GM12875 (cell line): Measurements from ENCODE around the gene INTU.
"Not testable (repeated sequence)": the region's sequence is repeated elsewhere in the genome, so short reads cannot be mapped to it uniquely, and the experiment has no call there.

Experiments used
- H3K4me3 ChIP-seq: one replicate; pipeline ENCODE4 v1.5.1; 2011; ENCODE audit warnings: low read depth, low read length, control low read depth
- CTCF ChIP-seq: IDR thresholded peaks from 2 replicates; pipeline ENCODE4 v1.5.1; 2011; ENCODE audit warnings: low read depth, mild to moderate bottlenecking, control low read depth, inconsistent platforms, low read length, moderate library complexity, borderline replicate concordance; ENCODE audit not compliant: insufficient read depth

The INTU gene

GRCh38 chr4:127632420-127633403 is at the start of gene INTU:
Gene INTU (plus strand): TSS chr4:127632957. CDS start chr4:127633035, 78 bp downstream.
- no peak for TF ChIP-seq CTCF
- peak within 1 kb of the TSS; percentile 35 for H3K4me3 ChIP-seq

DNA sequence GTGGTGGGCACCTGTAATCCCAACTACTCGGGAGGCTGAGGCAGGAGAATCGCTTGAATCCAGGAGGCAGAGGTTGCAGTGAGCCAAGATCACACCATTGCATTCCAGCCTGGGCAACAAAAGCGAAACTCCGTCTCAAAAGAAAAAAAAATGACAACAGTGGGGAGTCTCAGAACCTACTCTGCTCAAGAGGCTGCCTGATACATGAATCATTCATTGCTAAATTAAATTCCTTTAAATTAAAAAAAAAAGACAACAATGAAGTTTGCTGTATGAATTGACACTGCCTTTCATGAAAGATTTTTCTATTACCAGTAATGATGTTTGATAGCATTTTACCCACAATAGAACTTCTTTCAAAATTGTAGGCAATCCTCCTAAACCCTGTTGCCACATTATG is 46.3 kb upstream of the INTU start:
- H3K4me3 ChIP-seq: not testable (repeated sequence)

DNA sequence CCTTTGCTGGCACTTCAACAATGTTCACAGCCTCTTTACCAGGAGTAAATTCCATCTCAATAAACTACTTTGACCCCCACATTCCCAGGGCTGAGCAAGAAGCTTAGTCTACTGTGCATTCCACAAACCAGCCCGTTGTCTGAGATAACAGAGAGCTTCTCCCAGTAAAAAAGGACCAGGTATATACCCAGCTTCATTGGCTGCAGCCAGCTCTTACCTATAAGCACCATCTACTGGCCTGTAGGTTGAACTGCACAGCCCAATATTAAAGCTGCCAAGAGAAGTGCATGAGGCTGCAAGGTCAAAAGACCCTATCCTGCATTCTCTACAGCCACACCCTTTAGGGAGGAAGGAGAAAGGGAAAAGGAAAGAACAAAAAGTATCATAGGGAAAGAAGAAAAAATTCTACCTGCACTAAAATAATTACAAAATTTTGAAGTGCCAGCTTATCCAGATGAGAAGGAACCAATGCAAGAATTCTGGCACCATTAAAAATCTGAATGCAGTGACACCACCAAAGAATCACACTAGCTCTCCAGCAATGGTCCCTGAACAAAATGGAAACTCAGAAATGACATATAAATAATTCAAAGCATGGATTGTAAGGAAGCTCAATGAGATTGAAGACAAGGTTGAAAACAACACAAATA is 45.7 kb upstream of the INTU start:
- no peak overlapping the region for H3K4me3 ChIP-seq
- TF ChIP-seq CTCF: peak; percentile 67

GRCh38 chr4:127589153-127589552 is 43.6 kb upstream of the INTU start:
- not testable (repeated sequence) for H3K4me3 ChIP-seq

DNA sequence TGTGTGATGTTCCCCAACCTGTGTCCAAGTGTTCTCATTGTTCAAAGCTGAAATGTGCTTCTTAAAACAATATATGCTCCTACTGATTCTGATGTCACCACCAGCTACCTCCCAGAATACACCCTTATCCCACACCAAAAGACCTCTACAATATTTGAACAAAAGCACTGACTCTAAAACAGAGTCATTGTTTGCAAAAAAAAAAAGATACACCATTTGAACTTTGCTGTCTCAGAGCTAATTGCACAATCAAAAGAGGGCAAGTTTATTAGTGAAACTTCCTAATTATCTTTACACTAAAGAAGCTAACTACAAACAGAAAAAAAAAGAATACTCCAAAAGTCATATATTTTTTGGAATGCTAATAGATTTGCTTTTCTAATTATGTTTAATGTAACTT is 34.1 kb upstream of the INTU start:
- no peak overlapping the region for H3K4me3 ChIP-seq
- no peak for TF ChIP-seq CTCF

DNA sequence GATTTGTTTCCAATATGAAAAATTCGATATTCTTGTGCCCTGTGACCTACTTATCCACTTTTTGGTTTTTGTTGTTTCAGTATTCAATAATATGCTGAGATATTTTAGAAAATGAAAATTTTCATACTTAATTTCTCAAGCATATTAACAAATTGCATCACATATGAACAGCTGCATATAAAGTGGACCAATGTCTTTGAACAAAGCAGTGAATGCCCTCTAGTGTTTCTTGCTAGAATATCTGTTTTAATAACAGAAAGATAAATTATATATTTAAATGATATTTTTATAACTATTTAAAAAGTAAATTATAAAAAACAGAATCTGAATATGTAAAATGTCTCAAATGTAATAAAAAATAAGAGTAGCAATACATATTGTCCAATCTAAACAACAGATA is 31.7 kb upstream of the INTU start:
- no peak for TF ChIP-seq CTCF
- no peak overlapping the region for H3K4me3 ChIP-seq

DNA sequence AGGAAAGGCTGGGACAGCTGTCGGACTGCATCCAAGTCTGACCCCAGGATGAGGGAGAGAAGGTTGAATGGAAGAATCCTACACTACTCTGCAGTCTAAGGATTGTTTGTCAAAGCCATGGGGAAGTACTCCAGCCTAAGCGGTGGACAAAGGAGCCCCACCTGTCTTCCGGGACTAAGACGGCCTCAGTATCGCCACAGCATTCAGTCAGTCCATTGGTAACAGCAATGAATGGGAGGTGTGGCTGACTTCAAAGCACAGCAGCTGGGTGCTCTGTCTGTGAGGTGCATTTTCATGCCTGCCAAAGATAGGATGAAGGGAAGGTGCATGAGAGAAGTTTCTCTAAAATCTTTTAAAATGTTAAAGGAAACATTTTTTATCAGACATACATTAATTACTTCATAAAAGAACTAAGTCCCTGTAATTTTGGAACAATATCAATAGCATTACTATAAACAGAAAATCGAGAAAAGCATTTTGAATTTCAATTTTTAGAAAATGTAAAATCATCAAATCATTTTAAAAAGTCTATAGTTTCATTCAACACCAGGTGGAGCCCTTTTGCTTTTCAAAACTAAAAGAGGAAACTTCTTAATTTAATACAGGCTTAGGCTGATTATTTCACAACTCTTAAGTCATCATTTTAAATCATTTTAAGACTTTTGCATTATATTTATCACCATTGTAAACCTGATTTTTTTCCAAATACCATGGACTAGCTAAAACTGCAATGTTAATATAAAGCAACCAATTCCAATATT is 27.6 kb upstream of the INTU start:
- no peak overlapping the region for H3K4me3 ChIP-seq

More for the DNA sequence above, 27.6 kb upstream of the INTU start:
- no peak for TF ChIP-seq CTCF
